NCI-H146 treated with DMSO at 0.1 percent for 48 hours (cell line): ENCODE data around the gene TBC1D24.
"Not testable (repeated sequence)": the region's sequence is repeated elsewhere in the genome, so short reads cannot be mapped to it uniquely, and the experiment has no call there.

Experiments used
- DNase-seq: peaks from one replicate; lab custom pipeline; 2025; ENCODE audit not compliant: unreplicated experiment; lab: John Stamatoyannopoulos, UW

The TBC1D24 gene

GRCh38 chr16:2531371-2531695, 56.4 kb downstream of the TBC1D24 start, which contains the start of gene CEMP1:
Gene CEMP1 (minus strand): TSS chr16:2531408. CDS start chr16:2531073, 335 bp downstream.
- DNase-seq: no peak

GRCh38 chr16:2531696-2532493, 57.0 kb downstream of the TBC1D24 start:
- peak; percentile 92 for DNase-seq

GRCh38 chr16:2532494-2533141, 57.7 kb downstream of the TBC1D24 start:
- peak; percentile 64 for DNase-seq

GRCh38 chr16:2533142-2533755, 58.3 kb downstream of the TBC1D24 start:
- DNase-seq: not testable (repeated sequence)

GRCh38 chr16:2533912-2534311, 59.0 kb downstream of the TBC1D24 start:
- no peak for DNase-seq

- DNase-seq: not testable (repeated sequence)
Measured at GRCh38 chr16:2534335-2534734, 59.4 kb downstream of the TBC1D24 start.

GRCh38 chr16:2535625-2536013, 60.7 kb downstream of the TBC1D24 start:
- DNase-seq: no peak

- DNase-seq: peak; percentile 91
Measured at GRCh38 chr16:2537451-2538379, 62.8 kb downstream of the TBC1D24 start, which contains the start of gene PDPK1. Gene PDPK1 (plus strand): TSS chr16:2538021. CDS start chr16:2538113, 92 bp downstream.

GRCh38 chr16:2539192-2539844, 64.4 kb downstream of the TBC1D24 start:
- not testable (repeated sequence) for DNase-seq

- not testable (repeated sequence) for DNase-seq
Measured at GRCh38 chr16:2539845-2540458, 65.0 kb downstream of the TBC1D24 start.

GRCh38 chr16:2540912-2541311, 66.0 kb downstream of the TBC1D24 start:
- DNase-seq: not testable (repeated sequence)

GRCh38 chr16:2541409-2541808, 66.5 kb downstream of the TBC1D24 start:
- DNase-seq: not testable (repeated sequence)

- not testable (repeated sequence) for DNase-seq
Measured at GRCh38 chr16:2543771-2544170, 68.8 kb downstream of the TBC1D24 start.

- DNase-seq: not testable (repeated sequence)
Measured at GRCh38 chr16:2550283-2550878, 75.5 kb downstream of the TBC1D24 start.

- DNase-seq: not testable (repeated sequence)
Measured at GRCh38 chr16:2551420-2551889, 76.5 kb downstream of the TBC1D24 start.

- not testable (repeated sequence) for DNase-seq
Measured at GRCh38 chr16:2554709-2555425, 79.9 kb downstream of the TBC1D24 start.
